ENCODE results near the gene ZNF469.

DNA sequence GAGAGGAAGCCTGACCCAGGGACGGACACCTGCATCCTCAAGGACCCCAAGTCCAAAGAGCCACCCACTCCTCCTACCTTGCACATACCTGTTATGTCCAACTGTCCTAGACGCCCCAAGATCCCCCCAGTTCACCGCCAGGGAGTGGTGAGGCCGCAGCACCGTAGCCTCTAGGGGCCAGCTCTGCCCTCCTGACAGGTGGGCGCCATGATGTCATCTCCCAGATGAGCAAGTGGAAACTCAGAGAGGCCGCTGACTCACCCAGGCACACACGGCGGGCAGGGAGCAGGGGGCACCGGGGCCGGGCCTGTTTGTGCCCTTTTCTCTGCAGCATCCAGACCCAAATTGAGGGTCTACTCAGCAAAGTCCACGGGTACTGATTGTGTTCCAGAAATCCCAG, 4.8 kb upstream of the ZNF469 start:
- TF ChIP-seq, protein P1, sequence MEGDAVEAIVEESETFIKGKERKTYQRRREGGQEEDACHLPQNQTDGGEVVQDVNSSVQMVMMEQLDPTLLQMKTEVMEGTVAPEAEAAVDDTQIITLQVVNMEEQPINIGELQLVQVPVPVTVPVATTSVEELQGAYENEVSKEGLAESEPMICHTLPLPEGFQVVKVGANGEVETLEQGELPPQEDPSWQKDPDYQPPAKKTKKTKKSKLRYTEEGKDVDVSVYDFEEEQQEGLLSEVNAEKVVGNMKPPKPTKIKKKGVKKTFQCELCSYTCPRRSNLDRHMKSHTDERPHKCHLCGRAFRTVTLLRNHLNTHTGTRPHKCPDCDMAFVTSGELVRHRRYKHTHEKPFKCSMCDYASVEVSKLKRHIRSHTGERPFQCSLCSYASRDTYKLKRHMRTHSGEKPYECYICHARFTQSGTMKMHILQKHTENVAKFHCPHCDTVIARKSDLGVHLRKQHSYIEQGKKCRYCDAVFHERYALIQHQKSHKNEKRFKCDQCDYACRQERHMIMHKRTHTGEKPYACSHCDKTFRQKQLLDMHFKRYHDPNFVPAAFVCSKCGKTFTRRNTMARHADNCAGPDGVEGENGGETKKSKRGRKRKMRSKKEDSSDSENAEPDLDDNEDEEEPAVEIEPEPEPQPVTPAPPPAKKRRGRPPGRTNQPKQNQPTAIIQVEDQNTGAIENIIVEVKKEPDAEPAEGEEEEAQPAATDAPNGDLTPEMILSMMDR (IDR thresholded peaks at IDR 0.05): no peak
- no peak for TF ChIP-seq POLR2AphosphoS5 (IDR thresholded peaks at IDR 0.05)

Data from transverse colon (tissue), 4 donors.